ENCODE data around the gene GLG1. TPM values are rescaled to one million over a fixed set of nuclear protein-coding genes. Genes with fewer than 3 reads are reported as not detected.
"Not testable (repeated sequence)": the region's sequence is repeated elsewhere in the genome, so short reads cannot be mapped to it uniquely, and the experiment has no call there.

GLG1 gene
- total RNA-seq (2022) (99.1 and 132 TPM in 2 replicates), Bru-seq, nascent RNA (percentile 82 among the genes with signal in this experiment), BruChase-seq, experiment 1, labeled RNA remaining after a 6-hour chase (percentile 85 among the genes with signal in this experiment), BruChase-seq, experiment 2, labeled RNA remaining after a 2-hour chase (percentile 77 among the genes with signal in this experiment)
- long read RNA-seq, full-length matches to known transcripts: 77 of 114 reads
- long read RNA-seq, partial matches to known transcripts: 13 of 114 reads
- long read RNA-seq, other reads (novel, unspliced or antisense): 24 of 114 reads

DNA sequence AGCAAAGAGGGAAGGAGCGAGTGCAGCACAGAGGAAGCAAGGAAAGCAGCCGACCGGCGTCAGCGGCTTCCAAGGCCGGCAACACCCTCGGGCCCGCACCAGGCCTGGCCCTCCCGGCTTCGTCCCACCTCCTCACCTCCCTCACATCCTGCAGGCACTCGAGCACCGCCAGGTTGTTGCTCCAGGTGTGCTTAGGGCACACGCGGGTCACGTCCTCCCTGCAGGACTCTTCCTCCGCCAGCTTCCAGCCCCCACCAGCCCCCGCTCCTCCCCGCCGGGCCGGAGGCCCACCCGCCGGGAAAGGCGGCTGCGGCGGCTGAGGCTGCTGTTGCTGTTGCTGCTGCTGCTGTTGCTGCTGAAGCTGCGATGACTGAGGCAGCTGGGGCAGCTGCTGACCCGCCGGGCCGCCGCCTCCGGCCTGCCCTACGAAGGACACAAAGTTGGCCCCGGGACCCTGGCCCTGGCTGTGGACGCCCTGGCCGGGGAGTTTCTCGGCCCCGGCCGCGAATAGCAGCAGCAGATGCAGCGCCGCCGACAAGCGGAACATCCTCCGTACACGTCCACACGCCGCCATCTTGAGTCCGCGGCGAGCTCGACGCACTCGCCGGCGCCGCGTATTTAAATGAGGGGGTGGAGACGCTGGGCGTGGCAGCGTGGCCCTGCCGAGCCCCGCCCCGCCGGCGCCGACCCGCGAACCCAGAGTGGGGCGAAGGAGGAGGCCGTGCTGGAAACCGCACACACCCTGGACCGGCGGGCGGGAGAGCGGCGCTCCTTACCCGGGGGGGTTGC, at the start of gene GLG1:
Gene GLG1, minus strand, starts transcription at position 594 of the 789 bp plus-strand sequence. Its CDS starts 20 bp downstream, at position 574.
- TF ChIP-seq, protein P1, sequence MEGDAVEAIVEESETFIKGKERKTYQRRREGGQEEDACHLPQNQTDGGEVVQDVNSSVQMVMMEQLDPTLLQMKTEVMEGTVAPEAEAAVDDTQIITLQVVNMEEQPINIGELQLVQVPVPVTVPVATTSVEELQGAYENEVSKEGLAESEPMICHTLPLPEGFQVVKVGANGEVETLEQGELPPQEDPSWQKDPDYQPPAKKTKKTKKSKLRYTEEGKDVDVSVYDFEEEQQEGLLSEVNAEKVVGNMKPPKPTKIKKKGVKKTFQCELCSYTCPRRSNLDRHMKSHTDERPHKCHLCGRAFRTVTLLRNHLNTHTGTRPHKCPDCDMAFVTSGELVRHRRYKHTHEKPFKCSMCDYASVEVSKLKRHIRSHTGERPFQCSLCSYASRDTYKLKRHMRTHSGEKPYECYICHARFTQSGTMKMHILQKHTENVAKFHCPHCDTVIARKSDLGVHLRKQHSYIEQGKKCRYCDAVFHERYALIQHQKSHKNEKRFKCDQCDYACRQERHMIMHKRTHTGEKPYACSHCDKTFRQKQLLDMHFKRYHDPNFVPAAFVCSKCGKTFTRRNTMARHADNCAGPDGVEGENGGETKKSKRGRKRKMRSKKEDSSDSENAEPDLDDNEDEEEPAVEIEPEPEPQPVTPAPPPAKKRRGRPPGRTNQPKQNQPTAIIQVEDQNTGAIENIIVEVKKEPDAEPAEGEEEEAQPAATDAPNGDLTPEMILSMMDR (IDR thresholded peaks at IDR 0.05; ENCODE audit: unreplicated experiment): no peak
- H3K9me3 Mint-ChIP-seq (ENCODE audit: unreplicated experiment): no peaks in the 10 kb centered on the region
- no peaks in the 10 kb centered on the region for H3K36me3 Mint-ChIP-seq (ENCODE audit: insufficient read depth, unreplicated experiment)
- intact Hi-C loops (cut with micrococcal nuclease): loop anchor here (2.0 kb wide), 2 partner anchors 126 to 158 kb away; no protein-coding TSS in a partner anchor
- peak within 1 kb of the TSS; percentile 80 for H3K27ac Mint-ChIP-seq (ENCODE audit: low read depth, unreplicated experiment)
- no TSS peak for BruUV-seq (replicated peaks)
- peaks cover 19% of the 10 kb centered on the region for H3K4me1 Mint-ChIP-seq (ENCODE audit: insufficient read depth, unreplicated experiment)
- peak within 1 kb of the TSS; percentile 89 for H3K4me3 Mint-ChIP-seq (ENCODE audit: unreplicated experiment)
- ChIA-PET POLR2A (interaction anchor here (0.6 to 3.1 kb wide), 37 partner anchors 10 to 392 kb away, joined by 3 to 23 read pairs (median 5); partner anchors contain the start of genes PSMD7, RFWD3 and WDR59), CTCF (interaction anchor here (0.6 to 1.2 kb wide), 5 partner anchors 45 to 559 kb away, joined by 3 to 6 read pairs (median 4); no protein-coding TSS in a partner anchor)
- H3K27me3 Mint-ChIP-seq (ENCODE audit: insufficient read depth, unreplicated experiment): no peaks in the 10 kb centered on the region
- DNase-seq (ENCODE audit: unreplicated experiment): peak; percentile 90

DNA sequence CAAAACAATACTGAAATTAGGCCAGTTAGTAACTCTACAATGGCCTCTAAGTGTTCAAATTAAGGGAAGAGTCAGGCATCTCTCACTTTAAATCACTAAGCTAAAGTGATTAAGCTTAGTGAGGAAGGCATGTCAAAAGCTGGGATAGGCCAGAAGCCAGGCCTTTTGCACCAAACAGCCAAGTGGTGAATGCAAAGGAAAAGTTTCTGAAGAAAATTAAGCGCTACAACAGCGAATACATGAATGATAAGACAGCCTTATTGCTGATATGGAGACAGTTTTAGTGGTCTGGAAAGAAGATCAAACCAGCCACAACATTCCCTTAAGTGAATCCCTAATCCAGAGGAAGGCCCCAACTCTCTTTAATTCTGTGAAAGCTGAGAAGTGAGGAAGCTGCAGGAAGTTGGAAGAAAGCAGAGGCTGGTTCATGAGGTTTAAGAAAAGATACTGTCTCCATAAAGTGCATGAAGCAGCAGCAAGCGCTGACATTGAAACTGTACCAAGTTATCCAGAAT, 47.7 kb upstream of the GLG1 start:
- intact Hi-C loops (cut with micrococcal nuclease): no loop called here
- peaks cover 24% of the 10 kb centered on the region for H3K4me1 Mint-ChIP-seq (ENCODE audit: insufficient read depth, unreplicated experiment)
- no TSS peak for BruUV-seq (replicated peaks)
- H3K36me3 Mint-ChIP-seq (ENCODE audit: insufficient read depth, unreplicated experiment): peaks cover 61% of the 10 kb centered on the region
- TF ChIP-seq, protein P1 (IDR thresholded peaks at IDR 0.05; ENCODE audit: unreplicated experiment): no peak
- ChIA-PET CTCF (no interaction called here), POLR2A (interaction anchor here (0.7 kb wide), 2 partner anchors 175 to 191 kb away, joined by 3 read pairs; no protein-coding TSS in a partner anchor)
- no peaks in the 10 kb centered on the region for H3K27me3 Mint-ChIP-seq (ENCODE audit: insufficient read depth, unreplicated experiment)
- H3K4me3 Mint-ChIP-seq (ENCODE audit: unreplicated experiment): no peak overlapping the region
- no peak for DNase-seq (ENCODE audit: unreplicated experiment)
- no peak overlapping the region for H3K27ac Mint-ChIP-seq (ENCODE audit: low read depth, unreplicated experiment)
- H3K9me3 Mint-ChIP-seq (ENCODE audit: unreplicated experiment): no peaks in the 10 kb centered on the region

DNA sequence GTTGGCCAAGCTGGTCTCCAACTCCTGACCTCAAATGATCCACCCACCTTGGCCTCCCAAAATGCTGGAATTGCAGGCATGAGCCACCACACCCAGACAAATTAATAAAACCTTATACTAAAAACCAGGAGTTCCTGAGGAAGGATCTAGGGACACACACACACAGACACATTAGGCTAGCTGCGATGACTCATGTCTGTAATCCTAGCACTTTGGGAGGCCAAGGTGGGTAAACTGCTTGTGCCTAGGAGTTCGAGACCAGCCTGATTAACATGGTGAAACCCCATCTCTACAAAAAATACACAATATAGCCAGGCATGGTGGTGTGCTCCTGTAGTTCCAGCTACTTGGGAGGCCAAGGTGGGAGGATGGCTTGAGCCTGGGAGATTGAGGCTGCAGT, 46.0 kb upstream of the GLG1 start:
- POLR2A ChIA-PET: interaction anchor here (0.6 to 2.7 kb wide), 4 partner anchors 9 to 168 kb away, joined by 3 to 13 read pairs (median 6); partner anchors contain the start of genes MLKL and RFWD3
- peaks cover 61% of the 10 kb centered on the region for H3K36me3 Mint-ChIP-seq (ENCODE audit: insufficient read depth, unreplicated experiment)

DNA sequence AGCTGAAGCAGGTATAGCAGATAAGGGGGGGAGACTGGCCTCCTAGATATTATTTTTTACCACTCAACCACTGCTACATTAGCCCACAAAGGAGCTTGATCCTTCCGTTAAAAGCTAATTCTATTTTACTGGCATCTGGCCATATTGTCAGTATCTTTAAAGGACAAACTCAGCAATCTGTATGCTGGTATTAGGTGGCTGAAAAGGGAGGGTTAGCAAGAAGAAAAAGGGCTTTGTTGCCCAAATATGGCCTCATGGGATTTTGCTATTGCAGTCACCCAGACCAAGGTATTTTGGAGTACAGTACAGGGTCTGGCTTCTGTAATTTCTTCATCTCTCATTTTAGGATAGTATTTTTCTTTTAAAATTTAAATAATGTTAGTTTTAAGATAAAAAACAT, 45.3 kb upstream of the GLG1 start:
- Mint-ChIP-seq H3K9me3 (ENCODE audit: unreplicated experiment) (no peaks in the 10 kb centered on the region), H3K4me1 (ENCODE audit: insufficient read depth, unreplicated experiment) (peaks cover 24% of the 10 kb centered on the region), H3K4me3 (ENCODE audit: unreplicated experiment) (no peak overlapping the region), H3K27me3 (ENCODE audit: insufficient read depth, unreplicated experiment) (no peaks in the 10 kb centered on the region), H3K27ac (ENCODE audit: low read depth, unreplicated experiment) (no peak overlapping the region), H3K36me3 (ENCODE audit: insufficient read depth, unreplicated experiment) (peaks cover 62% of the 10 kb centered on the region)
- no TSS peak for BruUV-seq (replicated peaks)
- TF ChIP-seq, protein P1 (IDR thresholded peaks at IDR 0.05; ENCODE audit: unreplicated experiment): no peak
- POLR2A ChIA-PET: interaction anchor here (0.7 to 2.7 kb wide), 5 partner anchors 12 to 178 kb away, joined by 3 to 13 read pairs (median 5); partner anchors contain the start of genes MLKL and RFWD3
- intact Hi-C loops (cut with micrococcal nuclease): no loop called here
- CTCF ChIA-PET: interaction anchor here (0.6 to 2.9 kb wide), 18 partner anchors 7 to 342 kb away, joined by 3 to 17 read pairs (median 6); partner anchors contain the start of gene GLG1
- DNase-seq (ENCODE audit: unreplicated experiment): no peak

More for the DNA sequence above, 46.0 kb upstream of the GLG1 start:
- Mint-ChIP-seq H3K27ac (ENCODE audit: low read depth, unreplicated experiment) (peak overlapping the region; percentile 74), H3K4me1 (ENCODE audit: insufficient read depth, unreplicated experiment) (peaks cover 24% of the 10 kb centered on the region)
- CTCF ChIA-PET: interaction anchor here (0.6 to 2.9 kb wide), 5 partner anchors 12 to 30 kb away, joined by 3 to 6 read pairs (median 5); no protein-coding TSS in a partner anchor
- H3K4me3 Mint-ChIP-seq (ENCODE audit: unreplicated experiment); intact Hi-C loops (cut with micrococcal nuclease); H3K27me3 Mint-ChIP-seq (ENCODE audit: insufficient read depth, unreplicated experiment); H3K9me3 Mint-ChIP-seq (ENCODE audit: unreplicated experiment); BruUV-seq (replicated peaks): not testable (repeated sequence)
- peak; percentile 31 for DNase-seq (ENCODE audit: unreplicated experiment)

Data from MCF 10A (cell line).